NB4 (cell line): ENCODE data around the gene KRTAP10-10.

Experiments used
- MYC ChIP-seq: IDR thresholded peaks from 2 replicates; pipeline ENCODE4 v1.6.1; 2011; ENCODE audit warnings: low read depth, low read length
- POLR2A ChIP-seq: IDR thresholded peaks from 2 replicates; pipeline ENCODE4 v1.6.1; 2011; ENCODE audit warnings: mild to moderate bottlenecking; ENCODE audit not compliant: insufficient read length; ENCODE audit errors: extremely low read depth
- TF ChIP-seq, protein P1 (sequence below): IDR thresholded peaks from one replicate; pipeline ENCODE4 v1.5.1; 2012; ENCODE audit warnings: low read depth, low read length
- TF ChIP-seq, protein P2 (sequence below): IDR thresholded peaks from 2 replicates; pipeline ENCODE4 v1.6.1; 2011; ENCODE audit warnings: low read depth, low read length

DNA sequence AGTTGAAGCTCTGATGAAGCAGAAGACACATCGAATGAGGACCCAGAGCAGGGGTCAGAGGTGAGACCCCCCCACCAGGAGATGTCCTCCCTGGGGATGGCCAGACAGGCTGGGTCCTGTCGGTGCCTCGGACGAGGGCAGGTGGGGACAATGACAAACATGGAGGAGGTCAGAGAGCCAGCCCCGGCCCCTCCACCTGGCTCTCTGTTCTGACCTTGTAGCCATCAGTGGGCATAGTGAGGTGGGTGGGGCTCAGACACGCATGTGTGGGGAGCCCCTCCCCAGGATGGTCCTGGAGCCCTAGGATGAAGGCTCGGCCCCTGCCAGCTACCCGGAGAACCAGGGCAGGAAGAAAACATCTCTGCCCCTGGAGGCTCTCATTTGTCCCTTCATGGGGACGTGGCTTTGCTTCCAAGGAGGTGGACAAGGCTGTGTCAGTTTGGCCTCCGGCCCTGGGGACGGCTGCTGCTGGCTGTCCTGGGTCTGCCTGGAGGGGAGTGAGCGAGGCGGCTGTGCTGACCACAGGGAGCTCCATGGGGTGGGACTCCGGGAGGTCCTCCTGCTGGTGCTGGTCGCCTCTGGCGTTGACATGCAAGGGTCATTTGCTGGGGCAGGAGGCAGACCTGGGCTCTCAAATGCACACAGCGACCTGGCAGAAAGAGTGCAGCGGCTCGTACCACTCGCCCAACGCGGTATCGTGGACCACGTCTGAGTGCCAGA is 47.4 kb upstream of the KRTAP10-10 start:
- TF ChIP-seq, protein P1, sequence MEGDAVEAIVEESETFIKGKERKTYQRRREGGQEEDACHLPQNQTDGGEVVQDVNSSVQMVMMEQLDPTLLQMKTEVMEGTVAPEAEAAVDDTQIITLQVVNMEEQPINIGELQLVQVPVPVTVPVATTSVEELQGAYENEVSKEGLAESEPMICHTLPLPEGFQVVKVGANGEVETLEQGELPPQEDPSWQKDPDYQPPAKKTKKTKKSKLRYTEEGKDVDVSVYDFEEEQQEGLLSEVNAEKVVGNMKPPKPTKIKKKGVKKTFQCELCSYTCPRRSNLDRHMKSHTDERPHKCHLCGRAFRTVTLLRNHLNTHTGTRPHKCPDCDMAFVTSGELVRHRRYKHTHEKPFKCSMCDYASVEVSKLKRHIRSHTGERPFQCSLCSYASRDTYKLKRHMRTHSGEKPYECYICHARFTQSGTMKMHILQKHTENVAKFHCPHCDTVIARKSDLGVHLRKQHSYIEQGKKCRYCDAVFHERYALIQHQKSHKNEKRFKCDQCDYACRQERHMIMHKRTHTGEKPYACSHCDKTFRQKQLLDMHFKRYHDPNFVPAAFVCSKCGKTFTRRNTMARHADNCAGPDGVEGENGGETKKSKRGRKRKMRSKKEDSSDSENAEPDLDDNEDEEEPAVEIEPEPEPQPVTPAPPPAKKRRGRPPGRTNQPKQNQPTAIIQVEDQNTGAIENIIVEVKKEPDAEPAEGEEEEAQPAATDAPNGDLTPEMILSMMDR: no peak
- TF ChIP-seq POLR2A (no peak), MYC (no peak)
- TF ChIP-seq, protein P2, sequence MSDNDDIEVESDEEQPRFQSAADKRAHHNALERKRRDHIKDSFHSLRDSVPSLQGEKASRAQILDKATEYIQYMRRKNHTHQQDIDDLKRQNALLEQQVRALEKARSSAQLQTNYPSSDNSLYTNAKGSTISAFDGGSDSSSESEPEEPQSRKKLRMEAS: no peak
